Fibroblast of pulmonary artery (primary cell): ENCODE measurements around the gene GPX8.

Experiments used
- DNase-seq: peaks from one replicate; pipeline ENCODE4 v3.0.0-alpha.2; 2010; ENCODE audit warnings: low read depth
- H3K4me3 ChIP-seq: replicated peaks from 2 replicates; pipeline ENCODE4 v1.5.1; 2011; ENCODE audit warnings: low read depth, mild to moderate bottlenecking, control low read depth, low read length, moderate library complexity
- TF ChIP-seq, protein P1 (sequence below): IDR thresholded peaks from 2 replicates; pipeline ENCODE4 v1.5.1; 2011; ENCODE audit warnings: mild to moderate bottlenecking, control low read depth, low read length, inconsistent platforms; ENCODE audit errors: missing control alignments

GPX8 gene, protein sequence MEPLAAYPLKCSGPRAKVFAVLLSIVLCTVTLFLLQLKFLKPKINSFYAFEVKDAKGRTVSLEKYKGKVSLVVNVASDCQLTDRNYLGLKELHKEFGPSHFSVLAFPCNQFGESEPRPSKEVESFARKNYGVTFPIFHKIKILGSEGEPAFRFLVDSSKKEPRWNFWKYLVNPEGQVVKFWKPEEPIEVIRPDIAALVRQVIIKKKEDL

DNA sequence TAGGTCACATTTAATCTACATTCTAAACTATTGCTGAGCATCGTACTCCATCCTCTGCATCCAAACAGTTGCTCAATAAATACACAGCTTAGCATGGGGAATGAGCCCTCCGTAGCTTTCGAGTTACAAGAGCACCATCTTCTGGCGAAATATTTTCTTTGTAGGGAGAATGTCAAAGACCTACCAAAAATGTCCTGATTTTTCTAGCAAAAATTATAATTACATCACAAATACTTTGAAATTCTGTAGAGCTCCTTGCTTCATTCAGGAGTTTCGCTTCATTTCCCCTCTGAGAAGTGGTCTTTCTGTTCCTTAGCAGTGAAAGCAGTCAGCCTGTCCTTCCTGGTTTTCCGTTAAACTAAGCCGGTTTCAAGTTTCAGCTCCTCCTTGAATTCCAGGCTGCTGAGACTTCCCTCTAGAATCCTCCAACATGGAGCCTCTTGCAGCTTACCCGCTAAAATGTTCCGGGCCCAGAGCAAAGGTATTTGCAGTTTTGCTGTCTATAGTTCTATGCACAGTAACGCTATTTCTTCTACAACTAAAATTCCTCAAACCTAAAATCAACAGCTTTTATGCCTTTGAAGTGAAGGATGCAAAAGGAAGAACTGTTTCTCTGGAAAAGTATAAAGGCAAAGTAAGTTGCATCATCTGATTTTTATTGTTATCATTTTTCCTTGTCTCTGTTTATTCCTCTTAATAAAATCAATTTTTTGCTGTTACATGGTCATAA lies at the start of gene GPX8:
GPX8 (plus strand) TSS at position 409 of the 730 bp plus-strand sequence; CDS start at position 431, 22 bp downstream.
- peak within 1 kb of the TSS; percentile 70 for H3K4me3 ChIP-seq
- TF ChIP-seq, protein P1, sequence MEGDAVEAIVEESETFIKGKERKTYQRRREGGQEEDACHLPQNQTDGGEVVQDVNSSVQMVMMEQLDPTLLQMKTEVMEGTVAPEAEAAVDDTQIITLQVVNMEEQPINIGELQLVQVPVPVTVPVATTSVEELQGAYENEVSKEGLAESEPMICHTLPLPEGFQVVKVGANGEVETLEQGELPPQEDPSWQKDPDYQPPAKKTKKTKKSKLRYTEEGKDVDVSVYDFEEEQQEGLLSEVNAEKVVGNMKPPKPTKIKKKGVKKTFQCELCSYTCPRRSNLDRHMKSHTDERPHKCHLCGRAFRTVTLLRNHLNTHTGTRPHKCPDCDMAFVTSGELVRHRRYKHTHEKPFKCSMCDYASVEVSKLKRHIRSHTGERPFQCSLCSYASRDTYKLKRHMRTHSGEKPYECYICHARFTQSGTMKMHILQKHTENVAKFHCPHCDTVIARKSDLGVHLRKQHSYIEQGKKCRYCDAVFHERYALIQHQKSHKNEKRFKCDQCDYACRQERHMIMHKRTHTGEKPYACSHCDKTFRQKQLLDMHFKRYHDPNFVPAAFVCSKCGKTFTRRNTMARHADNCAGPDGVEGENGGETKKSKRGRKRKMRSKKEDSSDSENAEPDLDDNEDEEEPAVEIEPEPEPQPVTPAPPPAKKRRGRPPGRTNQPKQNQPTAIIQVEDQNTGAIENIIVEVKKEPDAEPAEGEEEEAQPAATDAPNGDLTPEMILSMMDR: peak; percentile 59
- peak; percentile 92 for DNase-seq

DNA sequence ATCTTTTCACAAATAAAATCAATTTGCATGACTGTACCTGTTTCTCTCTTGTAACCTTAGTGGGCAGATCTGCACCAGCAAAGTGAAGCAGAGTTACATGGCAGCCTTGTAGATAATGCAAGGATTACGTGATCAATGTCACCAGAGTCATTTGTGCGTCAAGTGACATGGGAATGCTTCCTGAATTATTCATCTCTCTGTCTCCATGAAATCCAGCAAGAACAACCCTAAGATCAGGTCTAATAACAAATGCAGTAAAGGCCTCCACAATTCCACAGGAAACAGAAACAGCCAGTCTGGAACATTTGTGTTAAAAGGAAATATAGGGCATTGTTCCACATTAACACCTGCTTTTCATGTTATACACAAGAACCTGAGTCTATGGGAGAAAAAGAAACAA lies 49.8 kb upstream of the GPX8 start:
- H3K4me3 ChIP-seq: no peak overlapping the region
- no peak for DNase-seq
- TF ChIP-seq, protein P1: no peak

DNA sequence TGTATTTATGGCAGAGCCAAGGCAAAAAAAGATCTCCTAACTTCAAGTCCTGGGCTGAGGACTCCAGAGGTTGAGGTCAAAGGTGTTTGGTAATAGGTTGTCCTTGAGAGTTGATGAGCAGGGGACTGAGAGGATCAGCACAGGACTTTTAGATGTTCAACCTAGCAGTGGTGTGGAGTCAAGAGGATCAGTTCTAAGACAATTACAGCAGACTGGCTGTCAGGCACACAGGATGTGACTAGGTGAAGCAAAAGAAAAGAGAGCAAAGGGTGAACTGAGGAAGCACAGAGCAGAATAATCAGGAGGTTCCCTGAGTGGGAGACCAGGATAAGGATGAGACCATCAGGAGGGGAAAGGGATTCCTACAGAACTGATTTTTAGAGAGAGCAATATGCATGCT lies 46.6 kb upstream of the GPX8 start:
- no peak overlapping the region for H3K4me3 ChIP-seq
- DNase-seq: no peak
- TF ChIP-seq, protein P1: no peak

DNA sequence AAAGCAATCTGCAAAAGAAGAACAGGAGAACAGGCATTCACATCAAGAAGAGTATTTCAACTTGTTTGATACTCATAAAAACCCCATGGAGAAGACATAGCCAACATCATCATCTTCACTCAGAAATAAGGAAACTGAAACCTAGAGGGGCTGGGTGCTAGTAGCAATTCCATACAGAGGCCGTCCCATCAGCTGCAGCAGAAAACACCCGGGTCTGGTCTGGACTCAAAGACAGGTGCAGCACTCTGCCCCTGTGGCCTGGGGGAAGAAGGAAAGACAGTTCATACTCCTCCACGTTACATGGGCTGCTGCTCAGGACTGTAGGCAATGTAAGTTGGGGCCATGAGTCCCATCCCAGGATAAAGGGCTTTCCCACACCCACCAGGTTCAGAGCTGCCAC lies 45.9 kb upstream of the GPX8 start:
- DNase-seq: no peak
- TF ChIP-seq, protein P1: no peak
- no peak overlapping the region for H3K4me3 ChIP-seq

DNA sequence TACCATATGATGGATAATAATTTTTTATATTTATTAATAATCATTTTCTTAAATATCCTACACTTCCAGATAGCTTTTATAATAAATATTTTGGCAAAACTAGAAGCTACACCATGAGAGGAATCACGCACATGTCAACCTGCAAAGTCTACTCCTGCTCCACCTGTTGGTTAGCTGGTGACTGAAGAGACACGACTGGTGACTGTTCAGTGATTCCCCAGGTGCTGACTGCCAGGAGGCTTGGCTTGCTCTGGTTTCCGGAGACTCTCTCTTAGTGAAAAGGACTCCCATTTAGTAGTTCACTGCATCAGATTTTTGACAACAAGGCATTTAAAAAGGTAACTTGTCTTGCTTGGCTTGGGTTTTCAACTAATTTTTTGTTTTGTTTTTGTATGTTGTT lies 36.6 kb upstream of the GPX8 start:
- TF ChIP-seq, protein P1: no peak
- no peak for DNase-seq
- no peak overlapping the region for H3K4me3 ChIP-seq

DNA sequence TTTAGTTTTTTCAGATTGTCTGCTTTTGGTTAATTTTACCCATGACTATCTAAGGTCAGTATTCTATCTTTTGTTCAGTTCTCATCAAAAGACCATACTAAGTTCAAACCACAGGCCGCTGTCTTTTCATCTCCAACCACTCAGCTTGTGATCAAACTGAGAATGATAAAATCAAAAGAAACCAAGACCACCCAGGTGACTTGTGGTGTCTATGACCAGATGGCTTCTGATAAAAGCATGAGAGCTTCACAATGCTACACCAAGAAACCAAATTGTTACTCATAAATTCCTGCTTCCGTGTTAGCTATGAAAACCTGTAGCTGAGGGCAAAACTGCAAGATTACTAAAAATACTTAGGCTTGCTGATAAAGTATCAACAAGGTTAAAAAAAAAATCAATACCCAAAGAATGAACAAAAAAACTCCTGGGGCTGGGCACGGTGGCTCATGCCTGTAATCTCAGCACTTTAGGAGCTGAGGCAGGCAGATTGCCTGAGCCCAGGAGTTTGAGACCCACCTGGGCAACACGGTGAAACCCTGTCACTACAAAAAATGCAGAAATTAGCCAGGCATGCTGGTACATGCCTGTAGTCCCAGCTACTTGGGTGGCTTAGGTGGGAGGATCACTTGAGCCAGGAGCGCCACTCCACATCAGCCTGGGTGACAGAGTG lies 25.8 kb upstream of the GPX8 start:
- no peak for DNase-seq
- H3K4me3 ChIP-seq: no peak overlapping the region

More for the DNA sequence above, 25.8 kb upstream of the GPX8 start:
- TF ChIP-seq, protein P1: no peak
